Stimulated activated CD8-positive, alpha-beta memory T cell treated with anti-CD3 and anti-CD28 coated beads, Interleukin-12 subunit alpha, Interleukin-12 subunit beta, amount 100 ng/mL, for 4 hours (primary cell): ENCODE results near the gene SNRPD3.
"Not testable (repeated sequence)": the region's sequence is repeated elsewhere in the genome, so short reads cannot be mapped to it uniquely, and the experiment has no call there.

ENCODE experiments used
- DNase-seq: peaks from one replicate; pipeline ENCODE4 v3.0.0-alpha.2; 2020; ENCODE audit warnings: low read depth

The SNRPD3 gene

GRCh38 chr22:24592058-24592850 lies 36.5 kb downstream of the SNRPD3 start:
- no peak for DNase-seq

- DNase-seq, result no peak
Measured at GRCh38 chr22:24592851-24593558, 37.2 kb downstream of the SNRPD3 start, which contains the start of gene LRRC75B. LRRC75B (minus strand) TSS chr22:24593073; CDS start chr22:24593039, 34 bp downstream.

GRCh38 chr22:24593559-24593835 lies 37.7 kb downstream of the SNRPD3 start:
- DNase-seq, result not testable (repeated sequence)

DNA sequence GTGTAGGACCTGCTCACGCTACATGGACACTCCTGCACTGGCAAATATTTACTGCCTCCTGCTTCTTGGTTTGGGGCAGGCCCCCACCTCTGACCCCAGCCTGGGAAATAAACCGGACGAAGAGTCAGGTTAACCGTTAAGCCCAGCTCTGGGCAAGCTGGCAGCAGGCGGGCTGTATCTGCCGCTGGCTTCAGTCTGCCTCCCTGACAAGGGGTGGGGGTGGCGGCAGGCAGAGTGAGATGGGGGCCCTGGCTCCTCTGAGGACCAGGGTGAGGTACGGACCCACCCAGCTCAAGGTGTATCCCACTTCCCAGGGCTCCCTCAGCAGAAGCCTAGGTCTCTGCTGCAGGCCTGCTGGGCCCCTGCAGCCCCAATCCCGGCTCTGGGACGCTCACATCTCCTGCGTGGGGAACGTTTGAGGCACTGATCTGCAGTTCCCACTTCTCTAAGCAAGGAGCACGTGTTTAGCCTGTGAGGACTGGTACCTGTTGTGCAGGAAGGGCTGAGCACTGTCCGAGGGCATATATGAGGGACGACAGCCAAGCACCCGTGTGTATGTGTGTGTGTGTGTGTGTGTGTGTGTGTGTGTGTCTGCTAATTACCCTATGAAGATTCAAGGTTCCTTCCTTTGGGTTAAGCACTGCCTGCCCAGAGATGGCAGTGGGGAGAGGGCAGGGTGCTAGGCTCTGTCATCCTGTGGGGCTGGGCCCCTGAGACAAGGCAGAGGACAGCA lies 38.2 kb downstream of the SNRPD3 start:
- DNase-seq, result no peak

- DNase-seq, result no peak
Measured at GRCh38 chr22:24594569-24595120, 38.8 kb downstream of the SNRPD3 start.

DNA sequence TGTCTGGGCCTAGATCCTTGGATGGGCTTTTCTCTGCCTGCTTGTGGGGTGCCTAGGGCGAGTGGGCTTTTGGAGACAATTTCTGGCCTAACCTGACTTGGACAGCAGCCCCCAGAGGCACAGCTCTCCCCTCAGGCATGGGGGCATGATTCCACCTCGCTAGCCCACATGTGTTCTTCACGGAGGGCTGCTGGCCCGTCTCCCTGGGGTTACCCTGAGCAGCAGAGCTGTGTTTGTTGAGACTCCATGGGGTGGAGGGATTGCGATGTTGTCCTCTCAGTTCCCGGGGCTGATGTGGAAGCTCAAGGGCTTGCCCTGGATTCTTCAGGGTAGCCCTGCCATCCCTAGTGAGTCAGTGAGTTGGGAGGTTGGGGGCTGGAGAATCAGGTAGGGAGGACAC lies 39.4 kb downstream of the SNRPD3 start:
- no peak for DNase-seq

- DNase-seq, result no peak
Measured at GRCh38 chr22:24595863-24596262, 40.1 kb downstream of the SNRPD3 start.

DNA sequence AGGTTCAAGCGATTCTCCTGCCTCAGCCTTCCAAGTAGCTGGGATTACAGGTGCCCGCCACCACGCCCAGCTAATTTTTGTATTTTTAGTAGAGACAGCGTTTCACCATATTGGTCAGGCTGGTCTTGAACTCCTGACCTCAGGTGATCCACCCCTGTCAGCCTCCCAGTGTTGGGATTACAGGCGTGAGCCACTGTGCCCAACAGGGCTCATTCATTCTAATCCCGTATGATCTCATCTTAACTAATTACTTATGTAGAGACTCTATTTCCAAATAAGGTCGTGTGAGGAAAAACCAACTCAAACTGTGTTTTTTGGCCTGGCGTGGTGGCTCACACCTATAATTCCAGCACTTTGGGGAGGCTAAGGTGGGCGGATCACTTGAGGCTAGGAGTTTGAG lies 41.3 kb downstream of the SNRPD3 start:
- not testable (repeated sequence) for DNase-seq

DNA sequence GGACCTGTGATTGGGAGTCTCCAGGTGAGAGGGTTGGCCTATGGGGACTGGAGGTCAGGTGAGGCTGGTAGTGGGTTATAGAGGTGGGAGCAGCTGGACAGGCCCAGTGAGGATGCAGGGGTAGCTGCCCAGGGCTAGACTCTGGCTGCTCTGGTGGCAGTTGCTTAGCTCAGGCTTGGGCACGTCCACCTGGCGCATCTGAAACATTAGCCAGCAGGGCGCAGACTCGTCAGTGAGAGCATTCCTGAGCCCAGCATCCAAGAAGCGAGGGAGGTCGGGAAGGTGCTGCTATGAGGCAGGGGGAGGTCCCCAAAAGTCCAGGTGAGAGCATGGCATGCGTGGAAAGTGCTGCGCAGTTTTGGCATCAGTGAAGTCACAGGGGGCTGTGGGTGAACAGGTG lies 43.7 kb downstream of the SNRPD3 start:
- no peak for DNase-seq

- DNase-seq, result not testable (repeated sequence)
Measured at GRCh38 chr22:24599958-24600715, 44.3 kb downstream of the SNRPD3 start.

GRCh38 chr22:24601217-24602104 lies 45.7 kb downstream of the SNRPD3 start:
- DNase-seq, result no peak

GRCh38 chr22:24602105-24602749 lies 46.4 kb downstream of the SNRPD3 start:
- not testable (repeated sequence) for DNase-seq

DNA sequence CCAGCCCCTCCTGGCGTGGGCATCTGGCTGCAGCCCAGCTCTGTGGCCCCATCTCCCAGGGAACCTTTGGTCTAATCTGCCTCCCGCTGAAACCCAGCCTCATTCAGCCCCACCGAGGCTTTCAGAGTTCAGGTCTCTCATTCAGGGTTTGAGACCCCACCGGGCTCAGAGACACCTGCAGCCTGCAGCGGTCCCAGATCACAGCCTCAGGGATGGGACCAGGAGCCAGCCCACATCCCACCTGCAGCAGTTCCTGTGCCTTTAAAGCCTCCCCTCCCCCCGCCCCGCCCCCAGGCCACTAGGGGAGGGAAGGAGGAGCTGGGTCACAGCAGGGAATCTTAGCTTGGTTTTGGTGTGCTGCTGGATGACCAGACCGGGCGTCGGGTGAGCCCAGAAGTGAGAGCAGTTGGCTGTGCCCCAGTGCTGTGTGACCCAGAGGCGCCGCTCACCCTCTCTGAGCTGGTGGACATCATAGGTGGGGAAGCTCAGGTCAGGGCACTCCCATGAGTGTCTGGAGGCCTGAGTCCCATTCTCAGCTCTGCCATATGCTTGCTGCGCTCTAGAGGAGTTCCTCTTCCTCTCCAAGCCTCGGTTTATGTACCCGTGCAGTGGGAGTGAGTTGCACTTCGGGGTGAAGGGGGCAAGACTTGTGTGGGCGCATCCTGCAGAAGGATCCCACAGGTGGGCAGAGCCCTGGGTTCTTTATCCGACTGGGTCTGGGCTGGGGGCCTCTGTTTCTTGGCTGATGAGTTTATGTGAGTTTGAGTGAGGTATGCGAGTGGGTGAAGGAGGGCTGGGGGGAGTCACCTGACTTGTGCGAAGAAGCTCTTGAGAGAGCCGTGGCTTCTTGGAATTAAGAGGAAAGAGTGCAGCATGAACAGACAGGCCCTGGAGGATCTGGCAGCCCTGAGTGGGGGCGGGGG lies 47.3 kb downstream of the SNRPD3 start, which contains the start of gene GGT1:
Gene GGT1 (plus strand): TSS at position 347 of the 923 bp plus-strand sequence. CDS start 7,889 bp downstream, outside the sequence.
- DNase-seq, result not testable (repeated sequence)

DNA sequence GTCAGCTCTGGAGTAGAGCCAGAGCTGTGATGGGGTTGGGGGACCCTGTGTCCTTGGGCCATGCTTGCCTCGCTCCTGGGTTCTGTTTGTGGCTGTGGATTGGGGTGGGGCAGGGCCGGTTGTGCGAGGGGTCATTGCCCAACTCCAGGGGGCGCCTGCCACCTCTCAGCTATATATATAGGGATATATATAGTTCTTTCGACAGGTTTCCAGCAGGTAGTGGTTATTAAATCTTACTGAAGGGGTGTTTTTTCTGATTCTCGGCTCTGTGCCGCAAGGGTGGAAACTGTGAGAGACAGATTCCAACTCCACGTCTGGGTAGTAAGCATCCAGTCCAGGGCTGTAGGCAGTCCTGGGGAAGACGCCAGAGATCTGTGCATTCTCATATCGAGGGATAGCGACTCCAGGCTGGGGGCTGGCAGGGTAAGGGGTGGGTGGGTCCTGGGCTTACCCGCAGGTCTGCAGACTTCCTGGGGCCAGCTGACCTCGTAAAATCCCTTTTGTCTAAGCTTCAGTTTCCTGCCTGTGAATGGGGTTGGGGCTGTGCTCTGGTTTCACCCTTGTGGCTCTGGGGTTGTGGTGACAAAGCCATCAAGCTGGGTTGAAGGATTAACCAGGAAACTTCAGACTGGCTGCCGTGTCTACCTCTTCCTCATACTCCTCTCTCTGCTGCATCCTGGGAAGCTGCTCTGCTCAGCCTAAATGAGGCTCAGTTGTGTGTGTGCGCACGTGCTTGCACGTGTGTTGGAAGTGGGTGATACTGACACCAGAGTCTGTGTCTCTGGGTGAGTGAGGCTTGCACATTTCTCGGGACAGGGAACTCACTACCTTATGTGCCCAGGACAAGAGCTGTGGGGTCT lies 48.2 kb downstream of the SNRPD3 start:
- not testable (repeated sequence) for DNase-seq

- not testable (repeated sequence) for DNase-seq
Measured at GRCh38 chr22:24606340-24606739, 50.5 kb downstream of the SNRPD3 start.

- not testable (repeated sequence) for DNase-seq
Measured at GRCh38 chr22:24607429-24607983, 51.7 kb downstream of the SNRPD3 start.

- not testable (repeated sequence) for DNase-seq
Measured at GRCh38 chr22:24608327-24608726, 52.5 kb downstream of the SNRPD3 start.

DNA sequence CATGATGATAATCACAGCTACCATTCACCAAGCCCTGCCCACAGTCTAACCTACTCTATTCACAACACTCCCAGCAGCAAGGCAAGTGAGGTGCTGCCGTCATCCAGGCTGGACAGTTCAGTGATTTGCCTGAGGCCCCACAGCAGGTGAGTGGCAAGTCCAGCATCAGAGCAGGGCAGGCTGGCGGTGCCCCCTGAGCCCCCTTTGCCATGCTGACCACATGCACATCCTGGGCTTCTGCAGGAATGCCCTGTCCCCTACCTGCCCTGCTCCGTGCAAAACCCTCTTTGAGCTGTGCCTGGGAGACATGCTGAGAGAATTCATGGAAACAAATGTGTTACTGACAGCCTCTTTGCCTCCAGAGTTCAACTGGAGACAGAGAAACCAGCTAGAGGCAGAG lies 54.1 kb downstream of the SNRPD3 start:
- DNase-seq, result not testable (repeated sequence)
